ENCODE results near the gene DNAJC1. TPM values are rescaled to one million over a fixed set of nuclear protein-coding genes. Genes with fewer than 3 reads are reported as not detected.

The DNAJC1 gene
- total and polyA plus RNA-seq, 2 of the 4 experiments (the other 2 are of a cell fraction): 12.7 to 13.3 TPM

- Histone ChIP-seq H3K23ac (ENCODE audit: low read depth, low read length) (no peak overlapping the region), H3K27ac (ENCODE audit: insufficient read depth, low read length) (no peak overlapping the region), H3K14ac (replicated peaks; ENCODE audit: low read depth, low read length) (no peak overlapping the region), H4K20me1 (ENCODE audit: insufficient read depth, low read length) (no peaks in the 10 kb centered on the region), H3K79me1 (ENCODE audit: low read depth in 1 of 2, low read length in 2 of 2) (no peaks in the 10 kb centered on the region), H3K36me3 (ENCODE audit: control insufficient read depth, insufficient read depth, low read length) (no peaks in the 10 kb centered on the region), H2AK9ac (replicated peaks; ENCODE audit: low read depth, low read length, poor library complexity) (no peak overlapping the region), H4K8ac (ENCODE audit: low read depth in 2 of 2, low read length in 2 of 2) (no peak overlapping the region), H2AFZ (replicated peaks; ENCODE audit: low read length, poor library complexity) (no peak overlapping the region), H2BK5ac (ENCODE audit: low read depth, low read length, poor library complexity, severe bottlenecking) (no peak overlapping the region), H2BK120ac (ENCODE audit: low read depth, low read length) (no peak overlapping the region), H4K5ac (ENCODE audit: low read depth, low read length) (no peak overlapping the region), H3K4me2 (ENCODE audit: low read depth, low read length) (no peak overlapping the region), H2AK5ac (ENCODE audit: low read depth, low read length) (no peak overlapping the region), H3K4ac (ENCODE audit: low read depth, low read length) (no peak overlapping the region), H3K4me1 (ENCODE audit: control insufficient read depth, insufficient read depth, low read length) (no peaks in the 10 kb centered on the region), H3K9me1 (ENCODE audit: insufficient read depth, low read length) (no peaks in the 10 kb centered on the region), H3K56ac (ENCODE audit: extremely low read depth, insufficient read depth, low read length) (no peak overlapping the region), H4K91ac (ENCODE audit: insufficient read depth, low read depth, low read length) (no peak overlapping the region), H3K9ac (ENCODE audit: low read depth, low read length) (no peak overlapping the region), H2BK20ac (ENCODE audit: low read depth, low read length) (no peak overlapping the region), H3K27me3 (ENCODE audit: control insufficient read depth, insufficient read depth, low read length) (no peaks in the 10 kb centered on the region; the same call in 1 of the 2 replicates), H2BK15ac (ENCODE audit: low read depth, low read length) (no peak overlapping the region), H3K18ac (ENCODE audit: low read depth, low read length) (no peak overlapping the region), H3K4me3 (ENCODE audit: insufficient read depth, low read depth, low read length) (no peak overlapping the region), H3K9me3 (ENCODE audit: control insufficient read depth, insufficient read depth, low read length) (no peaks in the 10 kb centered on the region)
- in situ Hi-C loops (cut with MboI; ENCODE audit: low sequenced_read_pairs): loop anchor here (25.0 kb wide), 2 partner anchors 396 to 546 kb away; no protein-coding TSS in a partner anchor
- dilution Hi-C loops (cut with HindIII; ENCODE audit: low sequenced_read_pairs, unreplicated experiment): no loop called here
- intact Hi-C loops (cut with micrococcal nuclease): no loop called here
- POLR2A ChIA-PET (ENCODE audit: unreplicated experiment): no interaction called here
- DNase-seq (no peak), ATAC-seq (ENCODE audit: low read depth) (no peak)
- TF ChIP-seq MXI1 (IDR thresholded peaks at IDR 0.05; ENCODE audit: borderline replicate concordance, low read depth, low read length) (no peak), FOS (IDR thresholded peaks at IDR 0.05; ENCODE audit: low read depth, low read length) (no peak), RAD21 (IDR thresholded peaks at IDR 0.05; ENCODE audit: low read length) (no peak), USF2 (IDR thresholded peaks at IDR 0.05; ENCODE audit: low read depth, low read length) (no peak), BHLHE40 (IDR thresholded peaks at IDR 0.05; ENCODE audit: low read depth, low read length) (no peak), MAFK (IDR thresholded peaks at IDR 0.05; ENCODE audit: low read depth, low read length) (no peak), NFE2L2 (IDR thresholded peaks at IDR 0.05; ENCODE audit: low read depth, low read length) (no peak), POLR2A (IDR thresholded peaks at IDR 0.05; ENCODE audit: low read depth, low read length) (no peak), RFX5 (IDR thresholded peaks at IDR 0.05; ENCODE audit: low read depth, low read length) (no peak), CEBPB (IDR thresholded peaks at IDR 0.05; ENCODE audit: low read depth, low read length) (no peak), SMC3 (IDR thresholded peaks at IDR 0.05; ENCODE audit: low read depth, low read length) (no peak), CTCF (conservative IDR thresholded peaks at IDR 0.05; ENCODE audit: low read depth, low read length) (no peak), MAZ (IDR thresholded peaks at IDR 0.05; ENCODE audit: borderline replicate concordance, low read depth, low read length) (no peak), ELK1 (IDR thresholded peaks at IDR 0.05; ENCODE audit: borderline replicate concordance, low read depth, low read length) (no peak), RCOR1 (IDR thresholded peaks at IDR 0.05; ENCODE audit: insufficient replicate concordance, low read length) (no peak), CHD1 (IDR thresholded peaks at IDR 0.05; ENCODE audit: low read depth, low read length) (no peak)
- no TSS peak for BruUV-seq (replicated peaks)
- WGBS, 2 experiments (ENCODE audit: extremely low coverage in 2 of 2, insufficient read length in 1 of 2): no CpG with 5 or more reads among the region's 5 CpGs
- CTCF ChIA-PET: no interaction called here
Measured at GRCh38 chr10:22016046-22016705, 12.6 kb upstream of the DNAJC1 start.

All from IMR-90 (cell line).